Measurements from ENCODE around the gene USP6NL. TPM values are rescaled to one million over a fixed set of nuclear protein-coding genes. Genes with fewer than 3 reads are reported as not detected.

The USP6NL gene
- total RNA-seq, 1 donor from 2014 or later, result 20.0 TPM

GRCh38 chr10:11578802-11579255, 32.6 kb downstream of the USP6NL start:
- no peak for ATAC-seq

GRCh38 chr10:11576092-11576809, 35.2 kb downstream of the USP6NL start:
- intact Hi-C loops (cut with DNase I), result no loop called here
- ATAC-seq, result peak in 1 of 2 donors; percentile 69

More at GRCh38 chr10:11578802-11579255, 32.6 kb downstream of the USP6NL start:
- Histone ChIP-seq H3K27ac (no peak overlapping the region), H3K27me3 (ENCODE audit: low read depth) (no peaks in the 10 kb centered on the region), H3K4me3 (no peak overlapping the region), H3K4me1 (peaks cover 4% of the 10 kb centered on the region), H3K9me3 (no peaks in the 10 kb centered on the region), H3K36me3 (no peaks in the 10 kb centered on the region)
- intact Hi-C loops (cut with DNase I), result no loop called here
- TF ChIP-seq CTCF (IDR thresholded peaks at IDR 0.05), result no peak
- no peak for DNase-seq

GRCh38 chr10:11573497-11573896, 38.0 kb downstream of the USP6NL start:
- H3K4me1 ChIP-seq, result peaks cover 15% of the 10 kb centered on the region
- DNase-seq (no peak), ATAC-seq (peak in 1 of 2 donors; percentile 40)
- H3K9me3 ChIP-seq, result no peaks in the 10 kb centered on the region
- H3K36me3 ChIP-seq, result no peaks in the 10 kb centered on the region
- H3K27me3 ChIP-seq (ENCODE audit: low read depth), result no peaks in the 10 kb centered on the region
- H3K4me3 ChIP-seq, result no peak overlapping the region
- TF ChIP-seq CTCF (IDR thresholded peaks at IDR 0.05), result no peak
- intact Hi-C loops (cut with DNase I), result no loop called here
- no peak overlapping the region for H3K27ac ChIP-seq

More at GRCh38 chr10:11576092-11576809, 35.2 kb downstream of the USP6NL start:
- Histone ChIP-seq H3K27me3 (ENCODE audit: low read depth) (no peaks in the 10 kb centered on the region), H3K27ac (no peak overlapping the region), H3K4me3 (no peak overlapping the region), H3K4me1 (peaks cover 15% of the 10 kb centered on the region), H3K36me3 (no peaks in the 10 kb centered on the region), H3K9me3 (no peaks in the 10 kb centered on the region)
- DNase-seq, result no peak
- no peak for TF ChIP-seq CTCF (IDR thresholded peaks at IDR 0.05)

- no peaks in the 10 kb centered on the region for H3K27me3 ChIP-seq (ENCODE audit: low read depth)
- DNase-seq (no peak), ATAC-seq (no peak)
- H3K9me3 ChIP-seq, result no peaks in the 10 kb centered on the region
- TF ChIP-seq CTCF (IDR thresholded peaks at IDR 0.05), result no peak
- H3K27ac ChIP-seq, result no peak overlapping the region
- peaks cover 15% of the 10 kb centered on the region for H3K4me1 ChIP-seq
- H3K4me3 ChIP-seq, result no peak overlapping the region
- H3K36me3 ChIP-seq, result no peaks in the 10 kb centered on the region
- intact Hi-C loops (cut with DNase I), result no loop called here
Measured at GRCh38 chr10:11570751-11571150, 40.7 kb downstream of the USP6NL start.

GRCh38 chr10:11569471-11569870, 42.0 kb downstream of the USP6NL start:
- H3K4me1 ChIP-seq, result peaks cover 16% of the 10 kb centered on the region
- no peaks in the 10 kb centered on the region for H3K36me3 ChIP-seq
- ATAC-seq (no peak), DNase-seq (no peak)
- H3K27me3 ChIP-seq (ENCODE audit: low read depth), result no peaks in the 10 kb centered on the region
- no peak overlapping the region for H3K4me3 ChIP-seq
- H3K9me3 ChIP-seq, result no peaks in the 10 kb centered on the region
- intact Hi-C loops (cut with DNase I), result no loop called here
- no peak for TF ChIP-seq CTCF (IDR thresholded peaks at IDR 0.05)
- no peak overlapping the region for H3K27ac ChIP-seq
